GM12864 (cell line): ENCODE measurements around the gene TRMT10A.

ENCODE experiments used
- DNase-seq: peaks from one replicate; pipeline ENCODE4 v3.0.0-alpha.2; 2011; ENCODE audit warnings: low read depth
- H3K4me3 ChIP-seq: 2 replicates; pipeline ENCODE4 v1.5.1; 2011; ENCODE audit warnings: mild to moderate bottlenecking, low read depth, low read length, control low read depth
- CTCF ChIP-seq: IDR thresholded peaks from 2 replicates; pipeline ENCODE4 v1.5.1; 2011; ENCODE audit warnings: low read depth, mild to moderate bottlenecking, moderate library complexity, low read length, control low read depth, inconsistent platforms; ENCODE audit errors: missing control alignments

TRMT10A gene

GRCh38 chr4:99529956-99530355 lies 33.9 kb downstream of the TRMT10A start:
- no peak for TF ChIP-seq CTCF
- no peak overlapping the region for H3K4me3 ChIP-seq
- no peak for DNase-seq

GRCh38 chr4:99529228-99529627 lies 34.6 kb downstream of the TRMT10A start:
- DNase-seq = no peak
- no peak for TF ChIP-seq CTCF

GRCh38 chr4:99518601-99519295 lies 45.1 kb downstream of the TRMT10A start:
- no peak overlapping the region for H3K4me3 ChIP-seq
- no peak for DNase-seq
- TF ChIP-seq CTCF = no peak

More at GRCh38 chr4:99529228-99529627, 34.6 kb downstream of the TRMT10A start:
- H3K4me3 ChIP-seq = no peak overlapping the region

GRCh38 chr4:99510721-99511120 lies 53.1 kb downstream of the TRMT10A start, which contains the start of gene C4orf17:
Gene C4orf17, plus strand, starts transcription at chr4:99511021. Its CDS starts 2,061 bp downstream, at chr4:99513082.
- no peak for TF ChIP-seq CTCF
- H3K4me3 ChIP-seq = no peak within 1 kb of the TSS
- DNase-seq = no peak

- no peak for DNase-seq
- no peak overlapping the region for H3K4me3 ChIP-seq
- TF ChIP-seq CTCF = no peak
Measured at GRCh38 chr4:99507762-99508161, 56.1 kb downstream of the TRMT10A start.

- TF ChIP-seq CTCF = no peak
- no peak overlapping the region for H3K4me3 ChIP-seq
- DNase-seq = no peak
Measured at GRCh38 chr4:99507349-99507748, 56.5 kb downstream of the TRMT10A start.

GRCh38 chr4:99506781-99507180 lies 57.1 kb downstream of the TRMT10A start:
- no peak for DNase-seq
- no peak for TF ChIP-seq CTCF
- H3K4me3 ChIP-seq = no peak overlapping the region
